Mammary epithelial cell (primary cell): Measurements from ENCODE around the gene JTB.

Experiments used
- CTCF ChIP-seq, 2 donors: IDR thresholded peaks in 1 of 2; conservative IDR thresholded peaks in 1 of 2; 2 replicates each; pipeline ENCODE4 v1.5.1; 2011 to 2012; ENCODE audit warnings: inconsistent platforms in 2 of 2, low read length in 2 of 2, mild to moderate bottlenecking in 2 of 2, control low read depth in 1 of 2, low read depth in 1 of 2; ENCODE audit not compliant: insufficient read depth in 1 of 2; ENCODE audit errors: extremely low read depth in 1 of 2
- EZH2 ChIP-seq: IDR thresholded peaks from 2 replicates; pipeline ENCODE4 v1.6.1; 2012; ENCODE audit warnings: low read length, inconsistent platforms, borderline replicate concordance

DNA sequence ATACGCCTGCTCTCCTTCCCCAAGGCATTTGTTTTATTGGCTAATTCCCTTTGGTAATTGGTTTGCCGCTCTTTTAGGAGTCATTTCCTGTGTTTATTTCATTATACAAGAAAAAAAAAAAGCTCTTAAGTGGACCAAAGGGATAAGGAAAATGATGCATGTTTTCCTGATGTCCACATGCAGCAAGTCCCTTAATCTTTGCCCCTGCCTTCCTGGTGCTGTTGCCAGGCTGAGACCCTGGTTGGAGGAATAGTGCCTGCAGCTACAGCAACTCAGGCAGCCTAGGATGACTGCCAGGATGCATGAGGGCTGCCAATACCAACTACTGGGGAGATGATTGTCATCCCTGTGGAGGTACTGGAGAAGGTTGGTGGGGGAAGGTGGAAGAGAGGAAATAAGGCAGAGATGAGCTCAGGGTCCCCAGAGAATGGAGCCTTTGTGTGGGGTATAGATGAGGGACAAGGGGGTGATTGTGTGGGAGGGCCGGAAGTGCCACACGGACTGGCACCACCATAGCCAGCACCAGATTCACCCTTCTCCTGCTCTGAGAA is 48.6 kb downstream of the JTB start:
- no peak for TF ChIP-seq CTCF (conservative IDR thresholded peaks at IDR 0.05 in 1 of 2, IDR thresholded peaks at IDR 0.05 in 1 of 2; ENCODE audit: extremely low read depth in 1 of 2, insufficient read depth in 1 of 2, low read depth in 1 of 2, low read length in 2 of 2)
- no peak for TF ChIP-seq EZH2
